ENCODE measurements around the gene SLC23A3.
A peak's percentile ranks its signal among the peaks of the same experiment; 100 is the strongest.

The SLC23A3 gene

GRCh38 chr2:219175486-219175885 is 5.7 kb upstream of the SLC23A3 start:
- DNase-seq: no peak

- DNase-seq: no peak
Measured at GRCh38 chr2:219174801-219175200, 5.0 kb upstream of the SLC23A3 start.

- DNase-seq: no peak
Measured at GRCh38 chr2:219174146-219174545, 4.3 kb upstream of the SLC23A3 start.

- DNase-seq: no peak
Measured at GRCh38 chr2:219173176-219173575, 3.3 kb upstream of the SLC23A3 start.

GRCh38 chr2:219172231-219173154 is 2.7 kb upstream of the SLC23A3 start:
- no peak for DNase-seq

GRCh38 chr2:219171231-219171651 is 1.4 kb upstream of the SLC23A3 start:
- peak; percentile 62 for DNase-seq

- DNase-seq: no peak
Measured at GRCh38 chr2:219168932-219169331, 897 bp downstream of the SLC23A3 start.

- no peak for DNase-seq
Measured at GRCh38 chr2:219168526-219168925, 1.3 kb downstream of the SLC23A3 start.

GRCh38 chr2:219167997-219168396 is 1.8 kb downstream of the SLC23A3 start:
- DNase-seq: no peak

- DNase-seq: no peak
Measured at GRCh38 chr2:219165058-219165911, 4.5 kb downstream of the SLC23A3 start.

- DNase-seq: no peak
Measured at GRCh38 chr2:219163156-219163555, 6.7 kb downstream of the SLC23A3 start.

- DNase-seq: no peak
Measured at GRCh38 chr2:219161097-219161496, 8.7 kb downstream of the SLC23A3 start.

- peak; percentile 92 for DNase-seq
Measured at GRCh38 chr2:219160186-219161017, 9.4 kb downstream of the SLC23A3 start, which contains the start of gene NHEJ1. Gene NHEJ1, minus strand, starts transcription at chr2:219160815. Its CDS starts 2,453 bp downstream, at chr2:219158362.

GRCh38 chr2:219159771-219160185 is 10.1 kb downstream of the SLC23A3 start:
- no peak for DNase-seq

- DNase-seq: no peak
Measured at GRCh38 chr2:219158586-219158985, 11.2 kb downstream of the SLC23A3 start.

GRCh38 chr2:219158025-219158424 is 11.8 kb downstream of the SLC23A3 start:
- no peak for DNase-seq

- no peak for DNase-seq
Measured at GRCh38 chr2:219157396-219157795, 12.4 kb downstream of the SLC23A3 start.

- peak; percentile 74 for DNase-seq
Measured at GRCh38 chr2:219155054-219155644, 14.7 kb downstream of the SLC23A3 start.

- no peak for DNase-seq
Measured at GRCh38 chr2:219149667-219150066, 20.2 kb downstream of the SLC23A3 start.

- no peak for DNase-seq
Measured at GRCh38 chr2:219142329-219142728, 27.5 kb downstream of the SLC23A3 start.

- no peak for DNase-seq
Measured at GRCh38 chr2:219140722-219141121, 29.1 kb downstream of the SLC23A3 start.

- DNase-seq: no peak
Measured at GRCh38 chr2:219133976-219134375, 35.9 kb downstream of the SLC23A3 start.
